ENCODE measurements around the gene CCL20.

CCL20 gene

DNA sequence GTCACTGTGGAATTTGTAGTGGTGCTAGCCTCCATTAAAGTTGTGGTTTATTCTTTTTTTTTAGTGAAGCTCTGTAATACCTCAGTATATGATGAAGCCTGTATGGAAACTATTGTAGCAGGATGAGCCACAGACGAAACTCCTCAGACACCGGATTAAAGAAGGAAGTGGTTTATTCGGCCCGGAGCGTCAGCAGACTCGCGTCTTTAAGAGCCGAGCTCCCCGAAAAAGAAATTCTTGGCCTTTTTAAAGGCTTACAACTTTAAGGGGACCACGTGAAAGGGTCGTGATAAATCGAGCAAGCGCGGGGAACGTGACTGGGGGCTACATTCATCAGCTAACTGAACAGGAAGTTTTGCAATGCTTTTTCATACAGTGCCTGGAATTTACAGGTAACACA, 8.1 kb upstream of the CCL20 start:
- H3K27ac ChIP-seq = no peak overlapping the region

DNA sequence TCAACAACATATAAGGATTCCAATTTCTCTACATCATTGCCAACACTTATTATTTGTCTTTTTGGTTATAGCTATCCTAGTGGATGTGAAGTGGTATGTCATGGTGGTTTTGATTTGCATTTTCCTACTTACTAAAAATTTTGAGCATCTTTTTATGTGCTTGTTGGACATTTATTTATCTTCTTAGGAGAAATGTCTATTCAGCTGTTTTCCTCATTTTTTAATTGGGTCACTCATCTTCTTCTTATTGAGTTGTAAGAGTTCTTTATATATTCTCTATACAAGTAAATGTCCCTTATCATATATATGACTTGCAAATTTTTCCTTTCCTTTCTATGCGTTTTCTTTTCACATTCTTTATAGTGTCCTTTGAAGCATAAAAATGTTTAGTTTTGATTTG, 4.7 kb upstream of the CCL20 start:
- H3K27ac ChIP-seq = no peak overlapping the region
- no peak for TF ChIP-seq ZFX (IDR thresholded peaks at IDR 0.05)
- TF ChIP-seq, protein P1, sequence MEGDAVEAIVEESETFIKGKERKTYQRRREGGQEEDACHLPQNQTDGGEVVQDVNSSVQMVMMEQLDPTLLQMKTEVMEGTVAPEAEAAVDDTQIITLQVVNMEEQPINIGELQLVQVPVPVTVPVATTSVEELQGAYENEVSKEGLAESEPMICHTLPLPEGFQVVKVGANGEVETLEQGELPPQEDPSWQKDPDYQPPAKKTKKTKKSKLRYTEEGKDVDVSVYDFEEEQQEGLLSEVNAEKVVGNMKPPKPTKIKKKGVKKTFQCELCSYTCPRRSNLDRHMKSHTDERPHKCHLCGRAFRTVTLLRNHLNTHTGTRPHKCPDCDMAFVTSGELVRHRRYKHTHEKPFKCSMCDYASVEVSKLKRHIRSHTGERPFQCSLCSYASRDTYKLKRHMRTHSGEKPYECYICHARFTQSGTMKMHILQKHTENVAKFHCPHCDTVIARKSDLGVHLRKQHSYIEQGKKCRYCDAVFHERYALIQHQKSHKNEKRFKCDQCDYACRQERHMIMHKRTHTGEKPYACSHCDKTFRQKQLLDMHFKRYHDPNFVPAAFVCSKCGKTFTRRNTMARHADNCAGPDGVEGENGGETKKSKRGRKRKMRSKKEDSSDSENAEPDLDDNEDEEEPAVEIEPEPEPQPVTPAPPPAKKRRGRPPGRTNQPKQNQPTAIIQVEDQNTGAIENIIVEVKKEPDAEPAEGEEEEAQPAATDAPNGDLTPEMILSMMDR (conservative IDR thresholded peaks at IDR 0.05) = no peak

More for the DNA sequence above, 8.1 kb upstream of the CCL20 start:
- TF ChIP-seq, protein P1 (conservative IDR thresholded peaks at IDR 0.05) = no peak
- TF ChIP-seq ZFX (IDR thresholded peaks at IDR 0.05) = no peak

DNA sequence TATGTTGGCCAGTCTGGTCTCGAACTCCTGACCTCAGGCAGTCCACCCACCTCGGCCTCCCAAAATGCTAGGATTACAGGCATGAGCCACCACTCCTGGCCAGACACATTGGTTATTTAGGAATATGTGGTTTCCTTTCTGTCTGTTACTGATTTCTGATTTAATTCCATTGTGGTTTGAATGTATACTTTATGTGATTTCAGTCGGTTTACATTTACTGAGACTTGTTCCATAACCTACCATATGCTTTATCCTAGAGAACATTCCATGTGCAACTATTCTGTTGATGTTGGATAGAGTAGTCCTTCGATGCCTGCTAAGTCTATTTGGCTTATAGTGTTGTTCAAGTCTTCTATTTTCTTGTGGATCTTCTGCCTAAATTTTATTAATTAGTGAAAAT, 1.6 kb upstream of the CCL20 start:
- no peak for TF ChIP-seq ZFX (IDR thresholded peaks at IDR 0.05)
- TF ChIP-seq, protein P1 (conservative IDR thresholded peaks at IDR 0.05) = no peak
- H3K27ac ChIP-seq = no peak overlapping the region

DNA sequence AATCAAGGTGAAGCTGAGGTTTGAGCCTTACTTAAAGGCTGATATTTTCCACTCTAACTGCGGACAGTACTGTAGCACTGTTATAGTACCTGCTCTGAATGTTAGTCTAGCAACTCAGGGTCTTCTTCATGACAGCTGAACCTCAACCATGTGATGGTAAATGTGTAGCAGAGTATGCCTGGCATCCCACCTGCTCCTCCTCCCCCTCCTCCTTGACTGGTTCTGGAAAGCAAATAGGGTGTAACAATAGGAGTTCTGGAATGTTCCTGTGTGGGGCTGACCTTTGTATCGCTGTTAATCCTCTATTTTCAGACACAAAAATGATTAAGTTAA, 447 bp upstream of the CCL20 start:
- no peak overlapping the region for H3K27ac ChIP-seq
- TF ChIP-seq, protein P1 (conservative IDR thresholded peaks at IDR 0.05) = no peak
- TF ChIP-seq ZFX (IDR thresholded peaks at IDR 0.05) = no peak

DNA sequence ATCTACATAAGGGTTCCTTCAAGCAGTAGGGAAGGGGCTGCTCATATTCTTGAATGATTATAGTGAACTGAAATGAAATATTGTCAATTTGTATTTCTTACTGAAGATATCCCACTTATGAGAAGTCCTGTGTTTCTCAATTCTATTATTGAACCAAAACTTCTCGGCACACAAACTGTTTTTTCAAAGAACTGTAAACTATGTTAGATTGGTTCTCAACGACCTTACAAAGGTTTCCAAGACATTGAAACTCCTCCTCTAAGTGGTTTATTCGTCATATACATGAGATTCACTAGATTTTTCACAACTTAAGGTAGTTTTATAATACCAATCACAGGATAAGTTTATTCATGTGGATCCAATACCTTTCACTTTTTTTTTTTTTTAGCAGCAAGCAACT, 1.4 kb downstream of the CCL20 start:
- TF ChIP-seq ZFX (IDR thresholded peaks at IDR 0.05) = no peak
- TF ChIP-seq, protein P1 (conservative IDR thresholded peaks at IDR 0.05) = no peak
- H3K27ac ChIP-seq = no peak overlapping the region

DNA sequence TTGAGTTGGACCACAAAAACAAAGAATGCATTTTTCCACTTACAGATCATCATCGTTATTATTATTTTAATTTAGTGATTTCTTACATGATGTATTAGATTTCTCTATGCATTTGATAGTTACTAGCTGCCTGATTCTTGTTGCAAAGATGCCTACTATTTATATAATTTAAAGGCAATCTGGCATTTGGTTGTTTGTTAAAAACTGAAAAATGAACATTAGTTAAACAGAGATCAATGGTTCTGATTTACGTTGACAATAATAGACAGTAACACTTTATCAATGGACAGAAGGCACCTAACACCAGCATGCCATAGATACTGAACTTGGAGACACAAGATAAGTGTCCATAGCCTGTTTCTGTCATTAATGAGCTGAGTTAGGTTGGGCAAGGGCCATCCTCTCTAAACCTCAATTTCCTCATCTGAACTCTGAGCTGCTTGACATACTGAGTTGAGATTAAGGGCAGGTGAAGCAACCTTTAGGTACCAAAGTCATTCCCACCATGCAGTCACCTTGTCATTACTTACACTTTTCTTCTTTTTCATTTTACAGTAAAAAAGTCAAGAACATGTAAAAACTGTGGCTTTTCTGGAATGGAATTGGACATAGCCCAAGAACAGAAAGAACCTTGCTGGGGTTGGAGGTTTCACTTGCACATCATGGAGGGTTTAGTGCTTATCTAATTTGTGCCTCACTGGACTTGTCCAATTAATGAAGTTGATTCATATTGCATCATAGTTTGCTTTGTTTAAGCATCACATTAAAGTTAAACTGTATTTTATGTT, 3.1 kb downstream of the CCL20 start:
- TF ChIP-seq ZFX (IDR thresholded peaks at IDR 0.05) = no peak
- TF ChIP-seq, protein P1 (conservative IDR thresholded peaks at IDR 0.05) = no peak
- no peak overlapping the region for H3K27ac ChIP-seq

DNA sequence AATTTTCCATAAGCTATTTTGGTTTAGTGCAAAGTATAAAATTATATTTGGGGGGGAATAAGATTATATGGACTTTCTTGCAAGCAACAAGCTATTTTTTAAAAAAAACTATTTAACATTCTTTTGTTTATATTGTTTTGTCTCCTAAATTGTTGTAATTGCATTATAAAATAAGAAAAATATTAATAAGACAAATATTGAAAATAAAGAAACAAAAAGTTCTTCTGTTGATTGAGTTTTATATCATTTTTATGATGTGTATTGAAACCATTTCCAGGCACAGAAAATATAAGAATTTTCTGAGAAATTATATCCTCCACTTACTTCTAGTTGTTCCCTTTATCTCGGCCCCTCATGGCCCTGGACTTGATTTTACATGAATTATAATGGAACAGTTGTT, 3.7 kb downstream of the CCL20 start:
- H3K27ac ChIP-seq = no peak overlapping the region
- TF ChIP-seq ZFX (IDR thresholded peaks at IDR 0.05) = no peak
- TF ChIP-seq, protein P1 (conservative IDR thresholded peaks at IDR 0.05) = no peak

All from C4-2B (cell line).